C4-2B (cell line): ENCODE measurements around the gene UVSSA.

Experiments
- CTCF ChIP-seq: fragments of 450-650 bp; conservative IDR thresholded peaks from 2 replicates; pipeline ENCODE4 v1.5.1; 2017; ENCODE audit warnings: mild to moderate bottlenecking
- ZFX ChIP-seq: fragments of 450-650 bp; IDR thresholded peaks from 2 replicates; pipeline ENCODE4 v1.6.1; 2017

GRCh38 chr4:1359976-1360375, 13.0 kb downstream of the UVSSA start:
- TF ChIP-seq CTCF (no peak), ZFX (no peak)
